Stimulated activated CD8-positive, alpha-beta memory T cell treated with anti-CD3 and anti-CD28 coated beads, Interleukin-2, amount 100 ng/mL, for 48 hours (primary cell): ENCODE measurements around the gene LYPD8.

Experiments
- DNase-seq, 2 donors: peaks; one replicate each; pipeline ENCODE4 v3.0.0-alpha.2; 2020; ENCODE audit warnings: low read depth in 2 of 2

The LYPD8 gene

GRCh38 chr1:248757784-248758195 is 2.2 kb upstream of the LYPD8 start:
- no peak for DNase-seq

DNA sequence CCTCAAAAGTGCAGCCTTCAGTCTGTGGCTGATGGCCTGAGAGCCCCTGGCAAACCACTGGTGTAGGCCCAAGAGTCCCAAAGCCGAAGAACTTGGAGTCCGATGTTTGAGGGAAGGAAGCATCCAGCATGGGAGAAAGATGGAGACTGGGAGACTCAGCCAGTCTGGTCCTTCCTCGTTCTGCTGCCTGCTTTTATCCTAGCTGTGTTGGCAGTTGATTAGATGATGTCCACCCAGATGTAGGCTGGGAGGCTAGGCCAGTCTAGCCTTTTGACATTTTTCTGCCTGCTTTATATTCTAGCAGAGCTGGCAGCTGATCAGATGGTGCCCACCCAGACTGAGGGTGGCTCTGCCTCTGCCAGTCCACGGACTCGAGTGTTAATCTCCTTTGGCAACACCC is 1.1 kb upstream of the LYPD8 start:
- DNase-seq: no peak

- no peak for DNase-seq
Observed at GRCh38 chr1:248756151-248756550, 592 bp upstream of the LYPD8 start.

DNA sequence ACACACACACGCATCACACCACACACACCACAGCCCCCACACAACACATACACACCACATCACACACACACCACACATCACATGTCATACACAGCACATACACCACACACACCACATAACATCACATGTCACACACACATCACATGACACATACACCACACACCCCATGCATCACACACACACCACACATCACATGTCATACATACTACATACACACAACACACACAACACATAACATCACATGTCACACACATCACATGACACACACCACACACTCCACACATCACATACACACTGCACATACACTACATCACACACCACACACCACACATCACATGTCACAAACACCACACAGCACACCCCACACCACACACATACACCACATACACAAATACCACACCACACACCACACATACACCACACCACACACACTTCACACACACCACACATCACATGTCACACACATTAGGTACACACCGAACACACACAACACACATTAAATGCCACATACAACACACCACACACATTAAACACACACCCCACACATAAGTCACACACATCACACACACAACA is 1.8 kb downstream of the LYPD8 start:
- DNase-seq: no peak

- DNase-seq: no peak
Observed at GRCh38 chr1:248753029-248753594, 2.4 kb downstream of the LYPD8 start.

- no peak for DNase-seq
Observed at GRCh38 chr1:248752161-248753028, 3.2 kb downstream of the LYPD8 start.

DNA sequence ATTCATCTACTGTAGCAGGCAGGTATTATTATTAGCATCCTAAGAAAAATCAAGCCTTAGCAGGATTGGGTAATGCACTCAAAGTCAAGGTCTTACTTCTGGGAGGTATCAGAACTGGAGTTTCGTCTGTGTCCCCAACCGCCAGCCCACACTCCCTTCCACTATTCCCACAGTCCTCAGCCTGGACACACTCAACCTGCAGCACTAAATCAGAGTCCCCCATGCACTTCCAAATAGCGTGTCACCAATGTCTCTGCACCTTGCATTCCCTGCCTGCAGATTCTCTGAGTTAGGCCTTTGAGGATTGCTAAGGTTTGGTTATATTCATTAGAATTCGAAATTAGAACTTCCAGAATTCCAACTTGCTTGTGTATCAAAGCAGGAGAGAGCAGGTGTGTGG is 3.9 kb downstream of the LYPD8 start:
- DNase-seq: no peak

DNA sequence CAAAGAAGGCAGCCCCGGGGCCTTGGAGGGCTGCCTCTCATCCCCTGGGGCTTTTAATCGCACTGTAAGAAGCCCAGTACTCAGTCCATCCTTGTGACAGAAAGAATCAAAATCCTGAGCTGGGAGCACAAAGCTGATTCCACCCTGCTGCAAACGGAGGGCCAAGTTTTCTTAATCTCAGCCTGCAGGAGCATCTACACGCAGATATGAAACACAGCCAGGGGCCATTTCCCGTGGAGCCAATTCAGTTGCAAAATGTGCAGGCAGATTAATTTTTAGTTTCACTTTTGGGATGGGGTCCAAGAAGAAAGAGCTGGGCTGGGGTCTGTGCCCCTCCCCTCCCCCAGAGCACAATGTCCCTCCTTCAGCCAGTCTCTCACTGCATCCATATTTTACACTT is 4.4 kb downstream of the LYPD8 start:
- DNase-seq: no peak

DNA sequence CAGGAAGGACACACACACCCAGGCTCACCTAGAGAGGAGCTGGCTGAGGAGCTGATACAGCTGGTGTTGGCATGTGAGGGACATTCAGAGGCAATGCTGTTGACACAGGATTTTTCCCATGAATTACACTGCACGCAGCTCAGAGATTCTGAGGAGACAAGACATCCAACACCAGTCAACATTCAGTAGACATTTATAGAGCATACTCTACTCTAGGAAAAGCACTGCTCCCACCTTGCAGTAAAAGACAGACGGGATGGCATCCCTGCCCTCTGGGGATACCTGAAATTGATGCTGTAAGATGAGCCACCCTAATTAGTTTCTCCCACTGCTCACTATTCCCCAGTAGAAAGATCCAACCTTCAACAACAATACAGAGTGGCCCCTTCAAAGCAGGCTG is 5.1 kb downstream of the LYPD8 start:
- no peak for DNase-seq

- no peak for DNase-seq
Observed at GRCh38 chr1:248748211-248748610, 7.3 kb downstream of the LYPD8 start.

DNA sequence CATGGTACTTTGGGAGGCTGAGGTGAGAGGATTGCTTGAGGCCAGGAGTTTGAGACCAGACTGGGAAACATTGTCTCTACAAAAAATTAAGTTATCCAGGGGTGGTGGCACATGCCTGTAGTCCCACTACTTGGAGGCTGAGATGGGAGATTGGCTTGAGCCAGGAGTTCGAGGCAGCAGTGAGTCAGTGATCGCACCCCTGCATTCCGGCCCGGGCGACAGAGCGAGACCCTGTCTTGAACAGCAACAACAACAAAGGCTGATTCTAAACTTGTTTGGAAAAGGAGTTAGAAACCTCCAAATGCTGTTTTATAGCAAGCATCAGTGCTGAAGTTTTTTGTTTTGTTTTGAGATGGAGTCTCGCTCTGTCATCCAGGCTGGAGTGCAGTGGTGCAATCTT is 14.7 kb downstream of the LYPD8 start:
- DNase-seq: no peak

GRCh38 chr1:248739572-248740205 is 15.9 kb downstream of the LYPD8 start:
- DNase-seq: no peak

DNA sequence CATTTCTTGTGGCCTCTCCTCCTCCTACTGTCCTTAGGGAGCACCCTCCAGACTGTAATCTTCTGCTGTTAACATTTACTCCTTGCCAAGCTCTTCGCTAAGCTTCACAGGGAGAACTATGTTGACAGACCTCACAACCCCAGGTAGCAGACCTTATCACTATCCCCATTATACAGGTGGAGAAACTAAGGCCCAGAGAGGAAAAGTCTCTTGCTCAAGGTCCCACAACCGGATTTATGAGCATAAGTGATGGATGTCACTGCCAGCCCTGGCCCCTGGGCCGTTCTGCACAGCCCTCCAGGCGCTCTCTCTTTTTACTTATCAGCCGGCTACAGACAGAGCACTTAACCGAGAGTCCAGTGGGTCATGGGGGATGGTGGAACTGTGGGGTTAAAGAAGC is 18.1 kb downstream of the LYPD8 start:
- no peak for DNase-seq

DNA sequence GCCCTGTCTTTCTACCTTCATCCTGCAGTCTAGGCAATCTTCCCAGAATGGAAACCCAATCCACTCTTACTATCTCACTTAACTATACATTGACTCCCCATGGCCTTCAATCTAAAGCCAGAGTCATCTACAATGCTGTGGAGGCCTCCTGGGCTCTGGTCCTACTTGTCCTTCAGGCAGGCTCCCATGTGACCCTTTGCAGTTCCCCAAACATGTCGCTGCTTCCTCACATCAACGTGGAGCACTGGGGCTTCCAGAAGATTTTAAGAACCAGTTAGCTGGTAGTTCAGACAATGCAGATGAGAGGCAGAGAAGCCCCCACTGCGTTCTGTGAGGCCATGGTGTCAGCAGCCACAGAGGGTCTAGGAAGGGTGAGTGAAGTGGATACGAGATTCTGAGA is 18.6 kb downstream of the LYPD8 start:
- DNase-seq: no peak

- no peak for DNase-seq
Observed at GRCh38 chr1:248733566-248733965, 22.0 kb downstream of the LYPD8 start.

GRCh38 chr1:248730507-248731335 is 24.8 kb downstream of the LYPD8 start:
- no peak for DNase-seq

DNA sequence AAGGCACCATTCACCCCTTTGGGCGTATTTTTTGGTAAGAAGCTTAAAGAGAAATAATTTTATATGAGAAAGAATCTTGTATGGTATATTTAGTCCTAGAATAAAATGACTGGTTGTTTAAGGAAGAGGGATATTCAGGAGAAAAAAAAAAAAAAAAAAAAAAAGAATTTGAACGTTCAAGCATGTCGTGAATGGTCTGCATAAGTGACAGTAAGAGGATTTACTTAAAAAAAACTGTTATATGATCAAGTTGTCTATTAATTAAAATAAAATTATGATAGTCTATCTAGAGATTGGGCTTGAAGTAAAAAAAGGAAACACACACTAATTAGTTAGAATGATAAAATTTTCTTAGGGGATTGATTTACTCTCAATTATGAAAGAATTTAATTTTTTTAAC is 41.3 kb downstream of the LYPD8 start:
- no peak for DNase-seq

DNA sequence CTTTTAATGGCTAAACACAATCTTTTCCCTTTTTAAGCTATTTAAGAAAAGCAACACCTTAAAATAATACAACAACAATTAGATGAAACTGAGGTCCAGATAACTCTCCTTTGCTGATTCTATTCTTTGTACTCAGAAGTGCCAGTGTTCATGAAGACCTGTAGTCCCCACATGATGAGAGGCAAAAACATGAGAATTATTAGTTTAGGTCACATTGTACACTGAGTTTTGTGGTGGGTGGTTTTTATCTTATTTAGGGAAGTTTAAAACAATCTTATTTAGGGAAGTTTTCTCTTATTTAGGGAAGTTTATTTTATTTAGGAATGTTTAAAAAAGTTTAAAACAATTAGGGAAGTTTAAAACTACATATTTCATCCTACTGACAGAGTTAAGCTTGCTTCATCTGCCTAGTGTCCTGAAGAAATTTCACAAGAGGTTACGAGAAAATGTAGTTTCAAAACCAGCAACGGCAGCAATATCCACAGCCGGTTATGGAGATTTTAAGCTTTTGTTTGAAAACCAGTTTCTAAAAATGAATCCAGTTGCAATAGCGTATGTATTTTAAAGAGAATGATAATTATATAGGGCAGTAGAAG is 45.2 kb downstream of the LYPD8 start:
- no peak for DNase-seq

- DNase-seq: no peak
Observed at GRCh38 chr1:248704606-248705005, 51.0 kb downstream of the LYPD8 start.

- DNase-seq: no peak
Observed at GRCh38 chr1:248703674-248704073, 51.9 kb downstream of the LYPD8 start.

GRCh38 chr1:248702714-248703113 is 52.8 kb downstream of the LYPD8 start, which contains the start of gene OR14I1:
Gene OR14I1, minus strand, starts transcription at chr1:248702766.
- no peak for DNase-seq
